ENCODE measurements around the gene PTGR2.
A peak's percentile ranks its signal among the peaks of the same experiment; 100 is the strongest.
"Not testable (repeated sequence)": the region's sequence is repeated elsewhere in the genome, so short reads cannot be mapped to it uniquely, and the experiment has no call there.

The PTGR2 gene

GRCh38 chr14:73887318-73887616 lies 35.6 kb downstream of the PTGR2 start:
- DNase-seq (ENCODE audit: low spot score) = no peak

GRCh38 chr14:73887694-73888459 lies 36.2 kb downstream of the PTGR2 start:
- DNase-seq (ENCODE audit: low spot score) = peak; percentile 10

- no peak for DNase-seq (ENCODE audit: low spot score)
Measured at GRCh38 chr14:73888460-73888725, 36.8 kb downstream of the PTGR2 start.

DNA sequence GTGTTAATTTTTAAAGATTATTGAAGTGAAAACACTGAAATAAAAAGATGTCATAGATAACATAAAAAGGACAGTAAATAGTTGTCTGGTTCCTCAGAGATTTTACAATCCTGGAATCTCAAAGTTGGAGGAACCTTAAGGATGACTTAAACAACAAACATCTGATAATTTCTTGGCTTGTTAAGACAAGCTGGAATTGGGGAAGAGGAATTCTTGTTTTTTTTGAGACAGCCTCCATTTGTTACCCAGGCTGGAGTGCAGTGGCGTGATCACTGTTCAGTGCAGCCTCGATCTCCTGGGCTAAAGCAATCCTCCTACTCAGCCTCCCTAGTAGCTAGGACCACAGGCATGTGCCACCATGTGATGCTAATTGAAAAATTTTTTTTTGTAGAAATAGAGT lies 37.3 kb downstream of the PTGR2 start:
- DNase-seq (ENCODE audit: low spot score) = no peak

GRCh38 chr14:73889376-73889775 lies 37.7 kb downstream of the PTGR2 start:
- no peak for DNase-seq (ENCODE audit: low spot score)

DNA sequence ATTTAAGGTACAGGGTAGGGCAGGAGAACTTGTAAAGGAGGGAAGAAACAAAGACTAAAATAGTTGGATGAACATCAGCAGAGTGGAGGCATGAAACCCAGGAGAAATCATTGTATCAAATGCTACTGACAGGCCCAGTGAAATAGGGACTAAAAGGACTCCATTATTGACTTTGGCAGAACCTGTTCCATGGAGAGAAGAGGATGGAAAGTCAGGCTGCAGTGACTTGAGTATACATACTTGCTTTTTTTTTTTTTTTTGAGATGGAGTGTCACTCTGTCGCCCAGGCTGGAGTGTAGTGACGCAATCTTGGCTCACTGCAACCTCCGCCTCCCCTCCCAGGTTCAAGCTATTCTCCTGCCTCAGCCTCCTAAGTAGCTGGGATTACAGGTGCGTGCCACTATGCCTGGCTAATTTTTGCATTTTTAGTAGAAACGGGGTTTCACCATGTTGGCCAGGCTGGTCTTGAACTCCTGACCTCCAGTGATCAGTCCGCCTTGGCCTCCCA lies 42.6 kb downstream of the PTGR2 start:
- not testable (repeated sequence) for DNase-seq (ENCODE audit: low spot score)

GRCh38 chr14:73895939-73896338 lies 44.3 kb downstream of the PTGR2 start:
- DNase-seq (ENCODE audit: low spot score) = no peak

GRCh38 chr14:73896521-73896920 lies 44.9 kb downstream of the PTGR2 start:
- DNase-seq (ENCODE audit: low spot score) = no peak

DNA sequence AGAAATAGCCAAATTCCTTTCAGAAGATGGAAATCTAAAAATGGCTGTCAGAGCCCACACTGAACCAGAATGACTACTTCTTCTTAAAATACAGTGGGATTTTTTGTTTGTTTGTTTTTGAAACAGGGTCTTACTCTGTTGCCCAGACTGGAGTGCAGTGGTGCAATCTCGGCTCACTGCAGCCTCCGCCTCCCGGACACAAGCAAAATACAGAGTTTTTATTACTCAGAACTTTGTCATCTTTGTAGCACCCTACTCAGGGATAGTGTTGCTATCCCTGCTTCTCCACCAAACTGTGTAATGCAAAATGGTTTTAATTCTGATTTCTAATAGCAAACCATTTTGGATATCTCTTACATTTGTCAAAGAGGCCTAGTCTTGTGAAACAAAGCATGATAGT lies 51.4 kb downstream of the PTGR2 start:
- no peak for DNase-seq (ENCODE audit: low spot score)

DNA sequence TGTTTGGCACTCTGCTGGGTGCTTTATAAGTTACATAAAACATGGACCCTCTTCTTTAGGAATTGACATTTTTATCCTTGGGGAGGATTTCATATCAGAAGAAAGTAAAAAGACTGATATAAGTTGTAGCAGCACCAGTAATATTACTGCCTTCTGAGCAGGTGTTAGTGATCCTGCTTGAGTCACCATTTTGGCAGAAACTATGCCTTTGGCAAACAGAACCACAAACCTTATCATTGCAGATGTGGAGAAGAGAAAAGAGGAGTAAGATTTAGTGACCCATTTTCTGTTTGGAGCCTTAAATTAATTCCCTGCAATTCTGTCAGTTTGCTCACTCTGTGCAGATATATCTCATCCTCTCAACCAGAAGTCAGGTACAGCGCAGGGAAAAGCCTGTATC lies 58.0 kb downstream of the PTGR2 start:
- DNase-seq (ENCODE audit: low spot score) = no peak

DNA sequence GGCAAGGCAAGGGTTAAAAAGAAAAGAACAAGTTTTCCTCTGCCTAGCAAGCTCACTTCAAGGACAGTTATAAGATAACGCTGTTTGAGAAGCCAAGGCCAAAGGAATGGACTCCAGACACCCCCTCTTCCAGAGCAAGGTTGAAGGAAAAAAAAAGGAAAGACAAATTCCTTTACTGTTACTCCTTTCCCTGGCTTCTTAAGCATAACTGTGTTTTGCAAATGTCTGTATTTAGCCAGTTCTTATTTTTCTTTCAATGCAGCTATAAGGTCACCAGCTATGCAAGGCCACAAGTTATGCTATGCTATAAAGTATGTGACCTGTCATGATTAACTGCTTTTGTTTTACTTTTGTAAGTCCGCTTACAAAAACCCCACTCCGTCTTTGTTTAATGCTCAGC lies 61.6 kb downstream of the PTGR2 start:
- no peak for DNase-seq (ENCODE audit: low spot score)

DNA sequence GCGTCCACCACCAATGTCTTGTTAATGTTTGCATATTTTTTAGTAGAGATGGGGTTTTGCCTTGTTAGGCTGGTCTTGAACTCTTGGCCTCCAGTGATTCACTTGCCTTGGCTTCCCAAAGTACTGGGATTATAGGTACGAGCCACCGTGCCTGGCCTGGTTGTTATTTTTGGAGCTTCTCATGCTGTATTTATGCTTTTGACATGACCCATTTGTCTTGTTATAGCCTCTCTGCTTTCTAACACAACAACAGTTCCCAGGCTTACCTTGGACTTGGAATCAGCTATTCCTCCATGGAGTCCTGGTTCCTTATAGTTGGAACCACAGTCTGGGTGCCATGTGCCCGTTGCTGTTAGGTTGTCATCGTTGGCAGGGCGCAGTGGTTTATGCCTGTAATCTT lies 64.7 kb downstream of the PTGR2 start:
- no peak for DNase-seq (ENCODE audit: low spot score)

- DNase-seq (ENCODE audit: low spot score) = not testable (repeated sequence)
Measured at GRCh38 chr14:73919457-73919856, 67.8 kb downstream of the PTGR2 start.

DNA sequence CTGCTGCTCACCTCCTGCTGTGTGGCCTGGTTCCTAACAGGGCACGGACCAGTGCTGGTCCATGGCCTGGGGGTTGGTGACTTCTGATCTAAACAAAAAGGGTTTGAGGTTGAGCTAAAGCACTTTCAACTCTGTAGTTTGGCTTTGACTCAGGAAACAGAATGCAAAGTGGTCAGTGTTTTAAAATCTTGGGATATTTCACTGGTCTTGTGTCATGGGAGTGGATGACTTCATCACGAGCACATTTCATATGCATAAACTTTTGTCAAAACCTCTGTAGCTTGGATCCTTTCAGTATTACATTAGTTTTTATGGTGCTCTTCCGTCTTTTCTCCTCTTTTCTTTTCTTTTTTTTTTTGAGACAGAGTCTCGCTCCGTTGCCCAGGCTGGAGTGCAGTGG lies 72.7 kb downstream of the PTGR2 start:
- no peak for DNase-seq (ENCODE audit: low spot score)
